ENCODE data around the gene FAM163B.

GRCh38 chr9:133647148-133647547 lies 38.0 kb upstream of the FAM163B start:
- TF ChIP-seq CTCF (IDR thresholded peaks at IDR 0.05; ENCODE audit: control extremely low read depth in 1 of 3, insufficient read depth in 1 of 3, low read depth in 1 of 3, low read length in 3 of 3) (no peak), POLR2A (IDR thresholded peaks at IDR 0.05; ENCODE audit: control extremely low read depth in 1 of 2, low read depth in 2 of 2, low read length in 2 of 2) (no peak), MAX (IDR thresholded peaks at IDR 0.05) (no peak)

Data from H1 (cell line).